Stimulated activated CD8-positive, alpha-beta memory T cell treated with anti-CD3 and anti-CD28 coated beads, Interleukin-7, amount 100 ng/mL, for 4 hours (primary cell): ENCODE measurements around the gene RBP5.

Experiments used
- DNase-seq, 2 donors: peaks; one replicate each; pipeline ENCODE4 v3.0.0-alpha.2; 2020; ENCODE audit warnings: low read depth in 2 of 2

RBP5 gene

DNA sequence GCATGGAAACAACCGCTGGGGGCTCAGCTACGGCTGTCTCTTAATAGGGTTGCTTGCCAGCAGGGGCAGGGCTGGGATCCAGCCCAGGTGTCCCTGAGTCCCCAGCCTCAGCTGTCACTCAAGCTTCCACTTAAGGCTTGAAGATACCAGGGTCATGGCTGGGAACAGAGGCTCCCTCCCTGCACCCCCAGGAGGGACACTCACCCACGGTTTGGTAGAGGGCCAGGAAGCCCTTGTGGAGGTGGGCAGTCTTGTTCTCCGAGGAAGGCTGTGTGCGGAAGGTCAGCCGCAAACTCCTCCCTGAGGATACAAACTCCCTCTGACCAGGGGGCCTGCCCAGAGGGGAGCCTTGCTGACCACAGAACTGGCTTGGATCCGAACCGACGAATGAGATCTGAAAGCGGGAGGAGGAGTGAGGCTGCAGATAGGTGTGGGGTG, 27.0 kb downstream of the RBP5 start:
- no peak for DNase-seq

DNA sequence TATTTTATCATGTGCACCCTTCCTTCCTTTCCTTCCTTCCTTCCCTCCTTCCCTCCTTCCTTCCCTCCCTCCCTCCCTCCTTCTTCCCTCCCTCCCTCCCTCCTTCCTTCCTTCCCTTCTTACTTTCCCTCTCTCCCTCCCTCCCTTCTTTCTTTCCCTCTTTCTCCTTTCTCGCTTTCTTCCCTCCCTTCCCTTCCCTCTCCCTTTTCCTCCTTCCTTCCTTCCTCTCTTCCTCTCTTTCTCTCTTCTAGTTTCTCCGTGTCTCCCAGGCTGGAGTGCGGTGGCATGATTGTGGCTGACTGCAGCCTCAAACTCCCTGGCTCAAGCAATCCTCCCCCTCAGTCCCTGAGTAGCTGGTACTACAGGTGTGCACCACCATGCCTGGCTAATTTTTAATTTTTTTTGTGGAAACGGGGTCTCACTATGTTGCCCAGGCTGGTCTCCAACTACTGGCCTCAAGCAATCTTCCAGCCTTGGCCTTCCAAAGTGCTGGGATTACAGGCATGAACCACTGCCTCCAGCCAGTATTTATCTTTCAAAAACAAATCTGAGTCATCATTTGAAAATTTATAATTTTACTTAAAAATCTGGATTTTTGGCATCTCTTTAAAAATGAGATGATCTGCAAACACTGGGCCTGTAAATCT, 27.5 kb downstream of the RBP5 start:
- no peak for DNase-seq

DNA sequence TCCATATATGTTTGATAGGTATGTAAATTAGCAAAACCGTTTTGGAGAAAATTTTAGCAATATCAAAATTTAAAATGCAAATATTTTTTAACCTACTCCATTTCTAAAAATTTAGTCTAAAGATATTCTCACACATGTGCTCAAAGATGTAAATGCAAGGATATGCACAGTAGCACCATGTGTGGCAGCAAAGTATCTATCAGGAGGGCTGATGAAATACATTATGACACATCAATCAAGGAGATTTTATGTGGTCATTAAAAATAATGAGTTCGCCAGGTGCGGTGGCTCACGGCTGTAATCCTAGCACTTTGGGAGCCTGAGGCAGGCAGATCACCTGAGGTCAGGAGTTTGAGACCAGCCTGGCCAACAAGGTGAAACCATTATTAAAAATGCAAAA, 28.4 kb downstream of the RBP5 start:
- no peak for DNase-seq

DNA sequence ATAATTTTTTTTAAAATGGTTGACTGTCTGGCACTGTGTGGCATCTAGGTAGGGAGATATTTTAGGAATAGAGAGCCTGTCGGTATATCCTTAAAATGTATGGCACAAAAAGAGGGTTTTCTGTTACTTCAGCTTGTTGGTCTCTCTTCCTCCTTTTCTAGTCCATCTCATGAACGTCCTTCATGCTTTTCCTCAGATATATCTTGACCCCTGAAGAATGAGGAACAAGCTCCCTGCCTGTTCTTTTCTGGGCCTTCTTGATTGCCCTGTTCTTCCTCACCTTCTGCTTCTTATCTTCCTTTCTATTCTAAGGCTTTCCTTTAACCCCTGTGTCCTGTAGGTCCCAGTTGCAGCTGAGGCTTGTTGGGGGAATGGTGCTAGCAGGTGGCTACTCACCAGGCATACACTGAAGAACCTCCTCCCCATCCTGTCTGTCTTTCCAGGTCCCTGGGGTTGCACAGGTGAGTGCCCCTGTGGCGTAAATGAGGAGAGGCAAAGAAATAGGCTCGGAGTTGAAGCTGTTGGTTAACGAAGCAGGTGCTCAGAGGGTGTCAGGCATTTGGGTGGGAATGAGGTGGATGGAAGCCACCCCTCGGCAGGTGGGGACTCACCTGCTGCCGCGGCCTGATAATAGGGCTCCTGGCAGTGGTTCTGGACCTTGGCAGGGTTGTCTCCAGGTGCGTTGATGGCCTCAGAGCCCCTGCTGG, 29.2 kb downstream of the RBP5 start:
- no peak for DNase-seq

- no peak for DNase-seq
Observed at GRCh38 chr12:7096979-7097378, 31.7 kb downstream of the RBP5 start.

DNA sequence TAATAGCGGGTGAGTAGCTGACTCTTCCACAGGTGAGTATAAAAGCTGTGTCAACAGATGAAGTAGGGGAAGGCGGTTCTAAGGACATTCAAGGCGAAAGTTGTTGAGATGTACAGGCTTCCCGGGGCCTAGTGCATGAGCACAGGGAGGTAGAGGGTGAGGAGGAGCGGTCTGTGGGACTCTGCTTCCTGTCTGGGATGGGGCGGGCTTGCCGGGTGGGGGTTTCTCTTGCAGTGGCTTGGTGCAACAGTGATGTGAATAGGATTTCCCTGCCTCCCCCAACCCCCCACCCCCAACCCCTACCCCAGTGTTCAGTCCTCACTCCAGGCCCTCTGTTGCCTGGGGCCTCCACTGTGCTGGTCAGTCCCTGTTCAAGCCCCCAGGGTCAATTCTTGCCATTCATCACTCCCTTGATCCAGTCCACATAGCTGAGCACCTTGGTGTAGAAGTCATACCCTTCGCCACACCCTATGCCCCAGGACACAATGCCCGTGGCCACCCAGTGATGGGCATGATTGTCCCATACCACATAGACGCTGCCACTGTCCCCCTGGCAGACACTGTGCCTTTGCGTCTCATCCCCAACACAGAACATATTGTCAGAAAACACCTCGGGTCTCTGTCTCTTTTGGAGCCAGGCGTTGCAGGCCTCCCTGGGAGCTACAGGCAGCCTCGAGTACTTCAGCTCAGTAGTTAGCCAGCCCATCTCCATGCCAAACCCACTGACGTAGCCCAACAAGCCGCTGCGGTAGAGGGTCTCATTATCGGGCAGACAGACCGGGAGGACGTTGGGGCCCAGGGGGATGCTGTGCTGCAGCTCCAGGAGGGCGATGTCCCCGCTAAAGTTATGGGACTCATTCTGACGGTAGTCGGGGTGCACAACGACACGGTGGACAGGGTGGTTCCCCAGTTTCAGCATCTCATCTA, 32.4 kb downstream of the RBP5 start:
- no peak for DNase-seq

- no peak for DNase-seq
Observed at GRCh38 chr12:7093892-7094291, 34.8 kb downstream of the RBP5 start.

GRCh38 chr12:7093486-7093885, 35.2 kb downstream of the RBP5 start:
- no peak for DNase-seq

DNA sequence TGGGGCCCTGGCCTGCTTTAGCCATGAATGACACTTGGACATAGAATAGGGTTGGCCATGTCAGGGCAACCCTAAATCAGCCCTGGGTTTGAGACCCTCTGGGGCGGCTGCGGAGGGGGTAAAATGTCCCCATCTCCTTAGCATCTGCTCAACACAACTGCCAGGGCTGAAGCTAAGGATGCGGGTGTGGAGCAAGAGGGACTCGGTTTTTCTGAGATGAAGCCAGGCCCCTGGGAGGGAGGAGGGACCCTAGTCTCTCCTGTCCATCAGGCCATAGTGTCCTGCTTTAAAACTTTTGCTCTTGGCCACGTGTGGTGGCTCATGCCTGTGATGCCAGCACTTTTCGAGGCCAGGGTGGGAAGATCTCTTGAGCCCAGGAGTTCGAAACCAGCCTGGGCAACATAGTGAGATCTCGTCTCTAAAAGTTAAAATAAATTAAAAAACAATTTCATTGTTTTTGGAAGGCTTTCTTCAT, 35.7 kb downstream of the RBP5 start:
- no peak for DNase-seq

DNA sequence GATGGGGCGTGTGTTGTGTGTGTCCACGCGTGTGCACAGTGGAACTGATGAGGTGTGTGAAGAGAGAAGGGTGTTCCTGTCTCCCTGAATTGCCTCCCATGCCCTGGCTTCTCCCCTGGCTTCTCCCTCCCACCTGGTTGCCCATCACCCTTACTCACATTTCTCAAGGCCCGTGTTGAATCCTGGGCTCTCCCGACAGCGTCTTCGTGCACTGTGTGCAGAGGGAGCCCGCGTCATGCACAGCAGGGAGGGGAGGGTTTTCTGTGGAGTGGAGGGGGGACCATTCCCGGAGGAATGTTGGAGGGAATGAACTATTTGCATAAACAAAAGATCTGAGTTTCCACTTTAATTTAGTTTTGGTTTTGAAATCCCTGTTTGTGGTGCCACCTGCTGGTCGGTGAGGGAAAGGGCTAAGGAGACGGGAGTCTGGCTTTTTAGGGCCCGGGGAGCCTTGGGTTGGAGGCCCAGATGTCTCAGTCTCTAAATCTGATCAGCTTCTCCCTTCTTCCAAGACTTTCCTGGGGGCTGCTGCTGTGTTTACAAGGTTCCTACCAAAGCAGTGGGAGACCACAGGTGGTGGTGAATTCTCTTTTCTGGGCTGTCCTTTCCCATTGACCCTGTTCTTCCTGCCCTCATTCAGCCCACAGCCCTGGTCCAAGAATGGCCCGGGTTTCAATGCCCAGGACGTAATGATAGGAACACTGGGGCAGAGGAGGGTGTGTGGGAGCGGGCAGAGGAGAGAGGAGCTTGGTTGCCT, 36.3 kb downstream of the RBP5 start, which contains the start of gene C1R:
Gene C1R, minus strand, starts transcription at position 217 of the 757 bp plus-strand sequence. Its CDS starts 57 bp downstream, at position 160.
- peak; percentile 37 to 56 for DNase-seq

GRCh38 chr12:7091660-7092228, 36.9 kb downstream of the RBP5 start:
- no peak for DNase-seq

DNA sequence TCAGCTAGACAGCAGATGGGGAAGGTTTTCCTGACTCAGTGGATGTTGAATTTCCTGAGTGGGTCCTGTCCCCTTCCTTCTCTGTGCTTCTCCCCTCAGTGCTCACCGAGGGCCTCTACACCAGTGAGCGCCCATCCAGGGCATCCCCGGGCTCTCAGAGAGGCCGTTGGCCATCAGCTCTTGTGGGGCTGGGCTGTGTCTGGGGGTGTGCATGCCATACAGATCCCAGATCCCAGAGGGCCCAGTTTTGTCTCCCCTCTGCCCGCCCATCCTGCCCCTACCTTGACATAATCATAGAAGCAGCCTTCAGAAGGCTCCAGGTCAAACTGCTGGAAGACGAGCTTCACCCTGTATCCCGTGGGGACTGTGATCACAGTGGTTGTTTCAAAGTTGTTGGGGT, 37.5 kb downstream of the RBP5 start:
- DNase-seq, result no peak

GRCh38 chr12:7090222-7090998, 38.3 kb downstream of the RBP5 start:
- DNase-seq, result no peak

DNA sequence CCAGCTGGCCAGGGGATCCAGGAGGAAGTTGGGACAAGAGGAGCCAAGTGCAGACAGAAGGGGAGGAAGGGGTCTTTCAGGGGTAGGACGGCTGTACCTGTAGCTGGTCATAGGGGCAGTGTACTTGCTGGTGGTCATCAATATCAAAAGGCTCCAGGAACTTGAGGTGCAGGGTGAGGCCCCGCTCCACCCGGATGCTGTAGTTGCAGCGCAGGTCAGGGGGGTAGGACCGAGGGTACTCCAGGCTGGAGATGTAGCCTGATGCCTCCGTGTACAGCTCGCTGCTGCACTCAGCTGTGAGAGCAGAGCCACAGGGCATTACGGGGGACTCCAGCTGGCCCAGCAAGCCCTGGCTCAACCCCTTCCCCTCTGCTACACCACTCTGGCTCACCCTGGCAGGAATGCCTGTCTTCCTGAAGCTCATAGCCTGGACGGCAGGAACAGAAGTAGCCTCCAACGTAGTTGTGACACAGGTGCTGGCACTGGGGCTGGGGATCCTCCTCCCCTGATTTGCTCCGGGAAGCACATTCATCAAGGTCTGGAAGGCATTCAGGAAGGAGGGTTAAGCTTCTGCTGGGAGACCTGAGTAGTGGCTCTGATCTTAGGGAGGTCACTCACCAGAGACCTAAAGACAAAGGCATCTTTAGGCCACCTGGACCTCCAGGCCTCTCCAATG, 39.4 kb downstream of the RBP5 start:
- DNase-seq, result no peak

DNA sequence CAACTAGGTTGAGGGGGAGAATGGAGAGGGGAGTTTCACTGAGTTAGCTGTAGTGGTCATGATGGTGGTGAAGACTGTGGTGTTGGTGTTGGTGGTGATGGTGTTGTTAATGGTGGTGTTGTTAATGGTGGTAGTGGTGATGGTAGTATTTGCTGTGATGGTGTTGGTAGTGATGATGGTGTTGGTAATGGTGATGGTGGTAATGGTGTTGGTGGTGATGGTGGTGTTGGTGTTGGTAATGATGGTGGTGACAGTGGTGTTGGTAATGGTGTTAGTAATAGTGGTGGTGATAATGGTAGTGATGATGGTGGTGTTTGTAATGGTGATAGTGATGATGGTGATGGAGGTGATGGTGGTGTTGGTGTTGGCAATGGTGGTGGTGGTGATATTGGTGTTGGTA, 45.6 kb downstream of the RBP5 start:
- DNase-seq, result no peak

GRCh38 chr12:7081037-7081436, 47.7 kb downstream of the RBP5 start:
- no peak for DNase-seq

GRCh38 chr12:7079826-7080125, 48.9 kb downstream of the RBP5 start:
- DNase-seq, result no peak

- no peak for DNase-seq
Observed at GRCh38 chr12:7078163-7078562, 50.5 kb downstream of the RBP5 start.

- DNase-seq, result no peak
Observed at GRCh38 chr12:7076493-7076892, 52.2 kb downstream of the RBP5 start.

DNA sequence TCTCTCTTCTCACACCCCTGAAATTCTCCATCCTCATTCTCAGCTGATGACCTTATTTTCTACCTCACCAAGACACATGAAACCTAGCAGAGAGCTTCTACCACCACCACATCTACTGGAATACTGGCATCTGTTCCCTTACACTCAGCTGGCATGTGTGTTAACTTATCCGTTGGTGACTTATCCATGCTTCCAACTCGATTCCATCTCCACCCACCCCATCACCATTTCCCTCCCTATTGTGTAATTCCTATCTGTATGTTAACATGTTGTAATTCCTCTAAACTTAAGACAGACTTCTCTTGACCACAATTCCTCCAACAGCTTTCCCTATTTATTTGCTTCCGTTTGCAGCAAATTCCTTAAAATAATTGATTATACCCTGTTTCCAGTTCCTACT, 52.8 kb downstream of the RBP5 start:
- no peak for DNase-seq
